Measurements from ENCODE around the gene TAF4. TPM values are rescaled to one million over a fixed set of nuclear protein-coding genes. Genes with fewer than 3 reads are reported as not detected.

Gene TAF4
- total and polyA plus RNA-seq, 2 of the 13 experiments (the other 11 are each of a cell fraction or from before 2014, with no cell fraction given): 5.9 to 12.0 TPM

- TF ChIP-seq ZNF280D (CRISPR knock-in tag; IDR thresholded peaks at IDR 0.05): no peak
- TF ChIP-seq GRHL1 (CRISPR knock-in tag; conservative IDR thresholded peaks at IDR 0.05): no peak
- TF ChIP-seq MXD3 (CRISPR knock-in tag; IDR thresholded peaks at IDR 0.05): 0 out of 2 replicates have a peak, but pooled peaks have one; percentile 75
- TF ChIP-seq GATAD1 (CRISPR knock-in tag; IDR thresholded peaks at IDR 0.05): peak; percentile 56; the same call in 1 of the 2 replicates
- TF ChIP-seq BHLHE40 (IDR thresholded peaks at IDR 0.05; ENCODE audit: low read length): no peak
- TF ChIP-seq REST (IDR thresholded peaks at IDR 0.05; ENCODE audit: borderline replicate concordance in 1 of 2, low read depth in 1 of 2, low read length in 2 of 2): 0 out of 4 replicates have a peak, but pooled peaks of 1 of the 2 experiments have one; percentile 15
- TF ChIP-seq ZNF530 (CRISPR knock-in tag; IDR thresholded peaks at IDR 0.05; ENCODE audit: low read depth): no peak
- TF ChIP-seq ZNF251 (CRISPR knock-in tag; IDR thresholded peaks at IDR 0.05): no peak
- no peak for TF ChIP-seq DMTF1 (CRISPR knock-in tag; IDR thresholded peaks at IDR 0.05)
- TF ChIP-seq TRAFD1 (CRISPR knock-in tag; IDR thresholded peaks at IDR 0.05; ENCODE audit: borderline replicate concordance): no peak
- no peak for TF ChIP-seq HIC2 (CRISPR knock-in tag; IDR thresholded peaks at IDR 0.05; ENCODE audit: low read depth)
- no peak for TF ChIP-seq SSRP1 (CRISPR knock-in tag; IDR thresholded peaks at IDR 0.05)
Observed at GRCh38 chr20:62066339-62066982, 780 bp upstream of the TAF4 start (continued).

Measured in HepG2 (cell line).